NOMO-1 (cell line): Measurements from ENCODE around the gene PRR14L.

Source experiments
- DNase-seq, 2 experiments: peaks; one replicate each; lab custom pipeline; 2025; ENCODE audit not compliant: unreplicated experiment in 2 of 2; lab: John Stamatoyannopoulos, UW

The PRR14L gene

DNA sequence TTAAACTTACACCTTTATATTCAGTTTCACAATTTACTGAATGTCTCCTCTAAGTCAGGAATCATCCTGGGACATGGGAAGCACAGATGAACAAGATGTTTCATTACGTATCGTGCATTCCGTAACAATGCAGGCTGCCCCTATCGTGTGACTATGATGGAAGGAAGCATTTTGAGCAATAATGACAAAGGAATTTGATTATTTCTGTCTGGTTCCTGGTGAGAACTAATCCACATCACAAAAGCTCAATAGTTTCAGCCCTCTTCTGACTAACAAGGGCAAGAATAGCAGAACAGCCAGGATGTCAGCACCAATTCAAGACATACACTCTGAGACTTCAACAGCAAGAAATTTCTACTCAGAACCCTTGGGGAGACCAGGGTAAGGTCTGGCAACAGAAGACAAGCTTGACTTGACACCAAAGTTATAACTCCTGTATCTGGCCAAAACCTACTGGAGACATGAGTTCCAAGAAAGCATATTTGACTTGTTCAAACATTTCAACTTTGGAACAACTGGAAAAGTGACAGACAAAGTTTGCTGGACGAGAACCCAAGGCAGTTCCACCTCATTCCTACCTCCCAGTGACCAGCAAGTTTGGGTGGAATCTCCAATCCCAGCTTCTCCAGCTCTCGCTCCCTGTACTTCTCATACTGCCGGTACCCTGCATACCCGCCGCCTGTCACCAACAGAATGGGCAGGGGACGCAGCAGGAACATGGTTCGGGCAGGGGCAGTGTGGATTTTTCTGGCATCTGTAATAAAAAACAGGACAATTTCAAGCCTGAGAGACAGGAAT, 102.2 kb downstream of the PRR14L start:
- DNase-seq = no peak

DNA sequence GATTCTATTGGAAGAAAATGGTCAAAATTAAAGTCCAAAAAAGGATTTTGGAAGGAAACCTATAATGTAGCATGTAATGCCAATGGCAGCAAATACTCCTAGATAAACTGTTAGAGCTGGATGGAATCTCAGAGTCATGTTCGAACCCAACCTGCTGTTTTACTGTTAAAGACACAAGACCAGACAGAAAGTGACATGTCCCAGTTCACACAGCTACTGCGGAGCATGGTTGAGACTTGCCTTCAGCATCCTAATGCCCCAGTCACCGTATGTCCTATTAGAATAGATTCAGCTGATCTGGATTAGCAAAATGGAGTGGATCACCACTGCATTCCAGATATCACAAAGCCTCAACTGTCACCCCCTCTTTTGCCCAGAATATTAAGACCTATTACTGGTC, 102.9 kb downstream of the PRR14L start:
- no peak for DNase-seq

DNA sequence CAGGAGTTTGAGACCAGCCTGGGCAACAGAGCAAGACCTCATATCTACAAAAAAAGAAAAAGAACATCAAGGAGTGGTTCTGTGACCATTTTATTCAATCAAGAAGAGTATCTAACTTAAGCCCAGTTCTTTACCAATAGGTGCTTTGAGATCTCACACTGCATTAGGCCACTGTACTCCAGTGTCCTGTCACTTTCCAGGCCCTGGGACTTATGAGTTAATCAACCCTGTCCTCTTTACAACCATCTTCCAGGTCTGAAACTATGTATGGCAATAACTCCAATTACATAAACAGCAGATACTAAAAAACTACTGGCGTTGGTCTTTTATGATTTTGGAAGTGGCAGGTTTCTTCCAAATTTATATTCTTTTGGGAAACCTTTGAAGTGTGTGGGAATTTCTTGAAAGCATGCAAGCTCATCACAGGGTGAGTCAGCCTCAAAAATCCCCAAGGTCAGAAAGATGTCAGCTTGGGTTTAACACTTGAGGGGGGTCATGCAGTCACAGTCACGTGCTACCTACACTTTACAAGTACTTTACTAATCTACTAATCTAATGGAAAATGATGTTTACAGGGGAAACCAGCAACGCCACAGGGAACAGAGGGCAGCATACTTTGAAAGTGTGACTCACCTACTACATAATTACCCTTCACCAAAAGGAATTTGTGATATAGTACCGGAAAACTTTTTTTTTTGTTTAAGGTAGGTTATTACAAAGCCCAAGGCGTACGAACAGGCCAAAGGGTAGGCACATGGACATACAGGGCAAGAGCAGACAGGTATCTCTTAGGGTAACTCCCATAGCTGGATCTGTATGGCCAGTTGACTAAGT, 103.5 kb downstream of the PRR14L start:
- no peak for DNase-seq

- DNase-seq = peak in 1 of 2 experiments; percentile 60
These were observed 110.4 kb downstream of the PRR14L start for GRCh38 chr22:31639436-31640039.

DNA sequence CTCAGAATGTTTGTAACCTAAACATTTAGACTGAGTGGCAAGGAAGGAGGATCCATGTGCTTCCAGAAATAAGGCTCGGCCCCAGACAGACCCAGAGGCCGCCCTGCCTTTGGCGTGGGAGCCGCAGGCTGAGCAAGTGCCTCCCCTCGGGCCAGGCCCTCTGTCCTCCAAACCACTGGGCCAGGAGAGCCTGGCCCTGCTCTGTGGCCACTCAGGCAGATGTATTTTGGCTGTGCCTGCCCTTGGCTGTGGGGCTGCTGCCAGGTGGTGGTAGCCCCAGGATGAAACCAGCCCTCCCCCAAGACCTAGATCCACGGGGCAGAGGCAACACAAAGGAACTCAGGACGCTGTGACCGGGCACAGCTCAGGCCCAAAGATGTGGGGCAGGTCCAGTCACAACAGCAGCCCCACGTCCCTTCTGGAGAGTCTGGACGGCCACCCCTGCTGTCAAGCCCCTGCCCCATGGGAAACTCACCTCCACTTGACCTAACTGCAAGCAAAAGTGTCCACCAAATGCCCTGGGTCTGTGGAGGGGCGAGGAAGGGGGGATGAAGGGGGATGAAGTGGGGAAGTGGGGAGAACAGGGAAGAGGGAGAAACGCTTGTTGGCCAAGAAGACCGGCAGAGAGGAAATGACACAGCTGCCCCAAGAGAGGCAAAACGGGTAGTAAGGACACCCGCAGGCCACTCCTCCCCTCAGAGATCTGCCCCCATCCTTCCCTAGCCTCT, 111.9 kb downstream of the PRR14L start:
- peak; percentile 88 for DNase-seq

DNA sequence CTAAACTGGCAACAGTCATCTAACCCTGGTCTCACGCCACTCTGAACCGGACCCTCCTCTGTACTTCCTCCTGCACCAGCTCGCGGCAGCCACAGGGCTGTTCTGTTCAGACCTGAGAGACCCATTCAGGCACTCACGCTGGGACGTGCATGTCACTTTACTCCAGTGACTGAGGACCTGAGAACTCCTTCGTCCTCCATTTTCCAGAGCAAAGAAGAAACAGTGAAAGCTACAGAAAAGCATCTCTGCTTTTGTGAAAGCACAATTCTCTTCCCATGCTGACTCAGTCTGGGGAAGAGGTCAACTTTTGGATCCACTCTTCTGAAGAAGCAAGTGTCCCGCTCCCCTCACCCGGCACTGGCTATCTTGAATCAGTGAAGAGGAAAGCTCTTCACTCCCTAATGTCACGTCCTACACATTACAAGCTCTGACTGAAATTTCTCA, 112.5 kb downstream of the PRR14L start:
- peak; percentile 72 to 74 for DNase-seq

- DNase-seq = no peak
These were observed 114.2 kb downstream of the PRR14L start for GRCh38 chr22:31635638-31636306.

GRCh38 chr22:31631436-31631835, 118.5 kb downstream of the PRR14L start:
- DNase-seq = no peak
